Panc1 (cell line): ENCODE data around the gene EFR3B. TPM values are rescaled to one million over a fixed set of nuclear protein-coding genes. Genes with fewer than 3 reads are reported as not detected.

Experiments used
- ATAC-seq: fragments of 200-7000 bp; cut with Tn5 transposase; 2 replicates; pipeline ENCODE4 v1.9.1; 2020; ENCODE audit warnings: mild to moderate bottlenecking, moderate library complexity
- BruUV-seq: library from RNA; stranded (reverse); fragments of 400-500 nt; replicated peaks from 2 replicates; lab custom pipeline; 2021; lab: Mats Ljungman, UMichigan
- CTCF ChIA-PET: fragments of 300-600 bp; sonication (Branson Sonifier 250); formaldehyde crosslinking; loops from one replicate; lab custom pipeline; 2022; ENCODE audit warnings: antibody characterized with exemption; lab: Charles Lee
- POLR2A ChIA-PET: fragments of 300-600 bp; sonication (Branson Sonifier 250); formaldehyde crosslinking; loops from one replicate; lab custom pipeline; 2022; ENCODE audit warnings: antibody characterized with exemption; lab: Charles Lee
- DNase-seq: peaks from one replicate; pipeline ENCODE4 v3.0.0-alpha.2; 2010; ENCODE audit warnings: low read depth, low spot score
- H3K27ac ChIP-seq: 2 replicates; pipeline ENCODE4 v1.5.1; 2011; ENCODE audit warnings: mild to moderate bottlenecking, low read length, inconsistent platforms
- H3K27me3 ChIP-seq: fragments of 200-500 bp; sonication (Bioruptor generic); 2 replicates; pipeline ENCODE4 v1.6.0; 2014; ENCODE audit warnings: low read length, inconsistent platforms; ENCODE audit not compliant: control insufficient read depth, insufficient read depth
- H3K36me3 ChIP-seq: fragments of 200-500 bp; sonication (Bioruptor generic); 2 replicates; pipeline ENCODE4 v1.5.1; 2014; ENCODE audit warnings: inconsistent platforms, mild to moderate bottlenecking, low read length, moderate library complexity; ENCODE audit not compliant: control insufficient read depth, insufficient read depth
- H3K4me1 ChIP-seq: 2 replicates; pipeline ENCODE4 v1.5.1; 2011; ENCODE audit warnings: inconsistent platforms, mild to moderate bottlenecking, low read length, moderate library complexity; ENCODE audit not compliant: control insufficient read depth, insufficient read depth
- H3K4me3 ChIP-seq, 2 experiments: 2 replicates each; pipeline ENCODE4 v1.5.1; 2011 to 2012; ENCODE audit warnings: low read depth in 2 of 2, low read length in 2 of 2, mild to moderate bottlenecking in 2 of 2, inconsistent platforms in 1 of 2, moderate library complexity in 1 of 2
- H3K9me3 ChIP-seq: fragments of 200-500 bp; sonication (Bioruptor generic); 2 replicates; pipeline ENCODE4 v1.5.1; 2014; ENCODE audit warnings: low read depth, mild to moderate bottlenecking, inconsistent platforms, low read length, moderate library complexity; ENCODE audit not compliant: control insufficient read depth, insufficient read depth
- CTCF ChIP-seq: fragments of 450-650 bp; IDR thresholded peaks from 2 replicates; pipeline ENCODE4 v1.5.1; 2017; ENCODE audit warnings: mild to moderate bottlenecking
- POLR2AphosphoS5 ChIP-seq: IDR thresholded peaks from 2 replicates; pipeline ENCODE4 v1.6.1; 2012; ENCODE audit warnings: mild to moderate bottlenecking, low read depth, low read length, moderate library complexity
- REST ChIP-seq, 2 experiments: IDR thresholded peaks; 2 replicates each; pipeline ENCODE4 v1.6.1; 2011 to 2012; ENCODE audit warnings: low read depth in 2 of 2, control low read depth in 1 of 2, low read length in 1 of 2, mild to moderate bottlenecking in 1 of 2, moderate library complexity in 1 of 2; ENCODE audit not compliant: insufficient read depth in 1 of 2
- SIN3A ChIP-seq: IDR thresholded peaks from 2 replicates; pipeline ENCODE4 v1.6.1; 2012; ENCODE audit warnings: low read depth, mild to moderate bottlenecking, low read length, moderate library complexity, borderline replicate concordance; ENCODE audit not compliant: insufficient read depth
- TCF7L2 ChIP-seq: IDR thresholded peaks from 2 replicates; pipeline ENCODE4 v1.6.1; 2011; ENCODE audit warnings: mild to moderate bottlenecking, low read depth, low read length, inconsistent platforms
- in situ Hi-C: cut with HindIII; loops from 2 replicates; pipeline ENCODE4 v1.10.0; 2016; ENCODE audit warnings: low sequenced_read_pairs, low pct_unique_long_range_greater_than_20kb
- intact Hi-C: fragments of 100-400 bp; cut with micrococcal nuclease; formaldehyde crosslinking; loops from one replicate; pipeline ENCODE4 v1.10.0; 2022; ENCODE audit not compliant: unreplicated experiment
- total RNA-seq: library from RNA; stranded (reverse); gene quantifications from one replicate; pipeline ENCODE4 v1.2.1, GENCODE V29; 2021; ENCODE audit not compliant: unreplicated experiment

The EFR3B gene
- total RNA-seq, 1 experiment from 2014 or later: 8.9 TPM

- in situ Hi-C loops: no loop called here
- no peak for DNase-seq
- no peak for ATAC-seq
- no TSS peak for BruUV-seq
- Histone ChIP-seq H3K27ac (no peak overlapping the region), H3K36me3 (no peaks in the 10 kb centered on the region), H3K27me3 (peaks cover 25% of the 10 kb centered on the region), H3K4me1 (no peaks in the 10 kb centered on the region), H3K9me3 (no peaks in the 10 kb centered on the region), H3K4me3 (no peak overlapping the region)
- no peak for TF ChIP-seq SIN3A
- TF ChIP-seq POLR2AphosphoS5: no peak
- no peak for TF ChIP-seq TCF7L2
- intact Hi-C loops: no loop called here
- CTCF ChIA-PET: no interaction called here
- POLR2A ChIA-PET: no interaction called here
These were observed 127.2 kb downstream of the EFR3B start for GRCh38 chr2:25169073-25169470.

GRCh38 chr2:25170888-25171287 lies 129.0 kb downstream of the EFR3B start:
- DNase-seq: no peak
- Histone ChIP-seq H3K27me3 (peaks cover 25% of the 10 kb centered on the region), H3K4me3 (no peak overlapping the region), H3K4me1 (no peaks in the 10 kb centered on the region), H3K36me3 (no peaks in the 10 kb centered on the region), H3K27ac (no peak overlapping the region), H3K9me3 (no peaks in the 10 kb centered on the region)
- no TSS peak for BruUV-seq
- no peak for ATAC-seq
- TF ChIP-seq POLR2AphosphoS5: no peak
- no peak for TF ChIP-seq SIN3A
- no peak for TF ChIP-seq TCF7L2
- no peak for TF ChIP-seq CTCF
- no peak for TF ChIP-seq REST (IDR thresholded peaks at IDR 0.05; ENCODE audit: insufficient read depth in 1 of 2, low read depth in 2 of 2, low read length in 1 of 2)
- POLR2A ChIA-PET: no interaction called here
- in situ Hi-C loops: no loop called here
- CTCF ChIA-PET: interaction anchor here (0.6 kb wide), 1 partner anchor 361 kb away, joined by 3 read pairs; no protein-coding TSS in a partner anchor
- intact Hi-C loops: no loop called here

GRCh38 chr2:25173719-25174118 lies 131.8 kb downstream of the EFR3B start:
- ATAC-seq: no peak
- H3K4me1 ChIP-seq: no peaks in the 10 kb centered on the region
- no peak overlapping the region for H3K27ac ChIP-seq
- POLR2A ChIA-PET: no interaction called here
- H3K9me3 ChIP-seq: no peaks in the 10 kb centered on the region
- TF ChIP-seq TCF7L2 (no peak), POLR2AphosphoS5 (no peak), REST (IDR thresholded peaks at IDR 0.05; ENCODE audit: insufficient read depth in 1 of 2, low read depth in 2 of 2, low read length in 1 of 2) (no peak), CTCF (no peak), SIN3A (no peak)
- H3K27me3 ChIP-seq: peaks cover 10% of the 10 kb centered on the region
- no peaks in the 10 kb centered on the region for H3K36me3 ChIP-seq
- H3K4me3 ChIP-seq: no peak overlapping the region
- CTCF ChIA-PET: no interaction called here
- intact Hi-C loops (no loop called here), in situ Hi-C loops (no loop called here)
- DNase-seq: no peak
- BruUV-seq: no TSS peak
